NCI-H460 (cell line): ENCODE data around the gene ALG11. TPM values are rescaled to one million over a fixed set of nuclear protein-coding genes. Genes with fewer than 3 reads are reported as not detected.

ENCODE experiments used
- DNase-seq: peaks from one replicate; pipeline ENCODE4 v3.0.0-alpha.2; 2016; ENCODE audit warnings: low read depth; ENCODE audit errors: extremely low read depth
- total RNA-seq: library from RNA; depleted of rRNA; stranded (reverse); fragments of >200 nt; shearing (Covaris generic); gene quantifications from 2 replicates; pipeline ENCODE4 v1.2.3, GENCODE V29; 2014

Gene ALG11
- total RNA-seq, 1 experiment from 2014 or later = 10.3 TPM

DNA sequence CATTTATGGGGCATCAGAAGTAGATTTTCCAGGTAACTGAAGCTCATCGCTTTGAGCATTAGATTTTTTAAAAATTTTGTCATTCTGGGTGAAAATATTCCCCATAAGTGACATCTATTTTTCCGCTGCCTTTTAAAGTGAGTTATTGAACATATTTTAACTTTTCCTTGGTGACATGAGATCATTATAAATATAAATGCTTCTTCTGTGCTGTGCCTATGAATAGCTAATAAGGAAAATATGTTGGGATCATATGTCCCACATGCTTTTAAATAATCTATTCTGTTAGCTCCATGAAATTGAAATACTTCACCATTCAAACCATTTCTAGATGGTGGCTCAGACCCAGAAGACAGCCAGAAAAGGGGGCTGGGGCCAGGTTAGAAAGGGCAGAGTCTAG lies 15.0 kb upstream of the ALG11 start:
- no peak for DNase-seq

DNA sequence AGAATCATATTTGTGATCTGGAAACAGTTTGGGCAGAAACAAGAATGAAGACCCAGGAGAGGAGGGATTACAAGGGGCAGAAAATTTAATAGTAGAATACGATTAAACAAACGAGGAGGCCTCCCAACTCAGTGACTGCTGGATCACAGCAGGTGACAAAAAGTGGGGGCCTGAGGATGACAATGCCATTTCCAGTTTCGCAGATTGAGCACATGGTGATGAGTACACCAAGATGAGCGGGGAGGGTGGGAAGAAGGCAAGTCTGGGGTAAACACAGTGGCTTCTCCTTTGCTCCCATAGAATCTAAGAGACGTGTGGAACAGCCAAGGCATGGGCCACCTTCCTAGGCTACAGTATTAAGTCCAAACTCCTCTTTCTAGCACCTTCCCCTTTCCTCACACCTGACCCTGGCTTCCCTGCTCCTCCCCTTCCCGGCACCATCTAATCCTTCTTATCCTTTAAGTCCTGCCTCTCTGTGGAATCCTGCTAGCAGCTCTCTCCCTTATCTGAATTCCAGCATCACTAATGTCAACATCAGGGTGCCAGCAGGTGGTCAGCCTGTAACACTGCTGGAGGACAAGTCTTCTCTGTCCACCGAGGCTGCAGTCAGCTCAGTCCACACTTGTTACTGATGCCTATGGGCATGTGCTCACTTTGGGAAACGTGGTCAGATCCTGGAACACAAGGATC lies 14.4 kb upstream of the ALG11 start:
- no peak for DNase-seq

DNA sequence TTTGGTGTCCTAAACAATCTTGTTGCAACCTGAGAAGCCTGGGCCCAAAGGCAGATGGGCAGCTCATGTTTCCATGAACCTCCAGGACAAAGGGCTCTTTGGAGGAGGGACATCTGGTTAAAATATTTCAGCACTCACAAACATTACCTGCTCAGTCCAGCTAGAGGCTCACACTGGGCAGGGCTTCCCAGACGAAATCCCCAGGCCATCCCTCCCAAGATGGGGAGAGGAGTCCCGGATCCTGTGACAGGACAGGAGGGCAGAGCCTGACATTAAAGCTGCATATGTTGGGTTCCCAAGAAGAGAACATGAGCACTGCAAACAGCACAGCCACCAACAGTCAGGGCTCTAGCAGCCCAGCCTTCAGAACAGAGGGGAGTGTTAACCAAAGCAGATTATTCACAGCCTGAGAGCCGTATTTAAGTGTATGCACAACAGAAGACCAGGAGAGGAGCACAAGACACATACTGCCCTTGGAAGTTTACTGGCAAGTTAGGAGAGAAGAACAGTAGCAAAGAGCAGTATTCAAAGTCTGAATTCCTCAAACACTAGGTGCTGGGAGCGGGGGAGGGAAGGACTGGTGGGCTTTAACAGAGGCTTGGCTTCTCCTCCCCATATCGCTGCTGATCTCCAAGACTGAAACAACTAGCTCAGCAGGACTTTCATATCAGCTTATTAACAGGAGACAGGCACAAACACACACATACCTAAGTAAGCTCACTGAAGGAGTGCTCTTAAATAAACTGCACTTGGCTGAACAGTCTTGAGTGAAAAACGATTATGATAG lies 13.3 kb upstream of the ALG11 start:
- no peak for DNase-seq

DNA sequence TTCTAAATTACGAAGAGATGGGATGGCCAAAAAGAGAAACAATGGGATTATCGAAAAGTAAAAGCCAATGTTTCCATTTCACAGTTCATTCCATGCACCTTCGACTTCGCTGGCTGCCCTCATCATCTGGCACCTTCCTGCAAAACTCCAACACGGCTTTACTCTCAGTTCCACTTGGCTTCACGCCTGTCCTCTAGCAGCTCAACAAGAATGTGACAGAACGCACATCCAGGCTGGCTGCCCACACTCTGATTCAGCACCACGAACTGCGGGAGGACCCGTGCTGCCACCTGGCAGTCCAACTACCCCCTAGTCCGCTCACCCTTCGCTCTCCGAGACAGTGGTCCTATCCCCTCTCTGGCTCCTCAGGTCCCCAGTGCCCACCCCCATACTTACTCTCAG lies 12.7 kb upstream of the ALG11 start:
- DNase-seq = no peak

DNA sequence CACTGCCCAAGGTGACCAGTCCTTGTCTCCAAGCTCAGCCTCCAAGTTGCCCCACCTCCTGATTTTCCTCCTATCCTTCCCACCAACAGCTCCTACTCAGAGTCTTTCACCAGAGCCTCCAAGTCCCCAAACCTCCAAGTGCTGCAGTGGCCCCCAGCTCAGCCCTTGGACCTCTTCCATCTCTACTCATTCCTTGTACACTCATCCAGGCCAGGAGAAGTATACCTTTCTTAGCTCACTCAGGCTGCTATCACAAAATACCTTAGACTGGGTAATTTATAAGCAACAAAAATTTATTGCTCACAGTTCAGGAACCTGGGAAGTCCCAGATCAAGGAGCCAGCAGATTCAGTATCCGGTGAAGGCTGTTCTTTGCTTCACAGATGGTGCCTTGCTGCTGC lies 12.3 kb upstream of the ALG11 start:
- DNase-seq = no peak

DNA sequence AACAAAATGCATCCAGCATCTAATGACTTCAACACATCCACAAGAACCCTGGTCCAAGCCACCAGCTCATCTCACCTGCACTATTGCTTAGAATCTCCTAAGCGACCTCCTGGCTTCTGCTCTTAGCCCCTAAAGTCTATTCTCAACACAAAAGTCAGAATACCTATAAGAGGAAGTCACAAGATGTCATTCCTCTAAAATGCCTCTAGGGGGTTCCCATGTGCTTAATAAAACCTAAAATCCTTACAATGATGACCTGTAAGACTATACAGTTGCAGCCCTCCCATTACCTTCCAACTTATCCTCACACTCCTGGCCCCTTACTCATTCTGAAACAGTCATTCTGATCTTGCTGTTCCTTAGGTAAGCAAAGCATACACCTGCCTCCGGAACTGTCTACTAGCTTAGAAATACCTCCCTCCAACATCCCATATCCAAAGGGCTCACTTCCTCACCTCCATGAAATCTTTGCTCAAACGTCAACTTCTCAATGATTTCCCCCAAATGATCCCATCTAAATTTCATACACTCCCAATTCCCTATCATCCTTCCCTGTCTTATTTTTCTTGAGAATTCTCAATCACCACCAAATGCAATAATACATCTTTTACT lies 11.0 kb upstream of the ALG11 start:
- DNase-seq = peak; percentile 17

DNA sequence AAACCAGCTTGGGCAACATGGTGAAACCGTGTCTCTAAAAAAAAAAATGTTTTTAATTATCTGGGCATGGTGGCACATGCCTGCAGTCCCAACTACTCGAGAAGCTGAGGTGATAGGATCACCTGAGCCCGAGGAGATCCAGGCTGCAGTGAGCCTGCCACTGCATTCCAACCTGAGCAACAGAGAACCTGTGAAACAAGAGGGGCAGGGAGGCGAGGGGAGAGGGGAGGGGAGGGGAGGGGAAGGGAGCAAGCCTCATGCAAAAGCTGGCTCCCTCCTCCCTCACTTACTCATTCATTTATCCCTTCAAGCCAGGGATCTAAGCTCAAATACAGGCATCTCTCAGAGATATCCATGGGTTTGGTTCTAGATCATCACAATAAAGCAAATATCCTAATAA lies 9.8 kb upstream of the ALG11 start:
- no peak for DNase-seq

DNA sequence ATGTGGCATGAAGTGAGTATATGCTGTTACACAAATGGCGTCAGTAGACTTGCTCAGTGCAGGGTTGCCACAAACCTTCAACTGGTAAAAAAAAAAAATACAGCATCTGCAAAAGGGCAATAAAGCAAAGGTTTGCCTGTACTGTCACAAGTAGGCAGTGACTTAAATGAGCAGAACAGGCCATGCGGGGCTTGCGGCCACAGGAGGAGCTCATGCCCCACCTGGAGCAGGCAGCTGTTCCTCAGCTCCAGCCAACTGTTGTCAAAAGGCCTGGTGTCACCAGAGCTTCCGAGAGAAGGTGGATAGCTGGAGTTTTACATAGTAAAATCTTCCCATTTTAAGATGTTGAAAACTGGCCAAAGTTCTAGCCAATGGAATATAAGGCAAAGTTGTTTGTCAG lies 8.7 kb upstream of the ALG11 start:
- no peak for DNase-seq

DNA sequence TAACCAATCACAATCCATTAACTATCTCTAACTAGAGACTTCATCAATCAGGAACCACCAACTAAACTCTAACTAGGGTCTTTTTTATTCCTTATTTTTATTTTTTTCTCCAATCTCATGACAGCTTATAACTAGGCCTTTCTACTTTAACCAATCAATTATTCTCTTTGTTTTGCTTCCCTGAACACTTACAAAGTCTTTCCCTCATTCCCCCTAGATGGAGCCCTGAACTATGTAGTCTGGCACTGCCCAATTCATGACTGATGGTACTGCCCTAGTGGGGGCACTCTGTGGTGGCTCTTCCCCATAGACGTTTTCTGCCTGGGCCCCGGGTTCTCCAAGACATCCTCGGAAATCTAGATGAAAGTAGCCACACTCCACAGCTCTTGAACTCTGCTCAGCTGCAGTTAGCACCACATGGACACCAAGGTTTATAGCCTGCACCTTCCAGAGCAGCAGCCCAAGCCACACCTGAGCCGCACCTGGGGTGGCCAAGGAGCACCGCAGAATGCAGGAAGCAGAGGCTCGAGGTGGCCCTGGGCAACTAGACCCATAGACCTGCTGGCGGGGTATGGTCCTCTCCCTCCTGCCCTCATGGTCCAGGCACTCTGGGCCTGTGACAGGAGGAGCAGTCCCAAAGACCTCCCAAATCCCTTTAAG lies 7.6 kb upstream of the ALG11 start:
- no peak for DNase-seq

DNA sequence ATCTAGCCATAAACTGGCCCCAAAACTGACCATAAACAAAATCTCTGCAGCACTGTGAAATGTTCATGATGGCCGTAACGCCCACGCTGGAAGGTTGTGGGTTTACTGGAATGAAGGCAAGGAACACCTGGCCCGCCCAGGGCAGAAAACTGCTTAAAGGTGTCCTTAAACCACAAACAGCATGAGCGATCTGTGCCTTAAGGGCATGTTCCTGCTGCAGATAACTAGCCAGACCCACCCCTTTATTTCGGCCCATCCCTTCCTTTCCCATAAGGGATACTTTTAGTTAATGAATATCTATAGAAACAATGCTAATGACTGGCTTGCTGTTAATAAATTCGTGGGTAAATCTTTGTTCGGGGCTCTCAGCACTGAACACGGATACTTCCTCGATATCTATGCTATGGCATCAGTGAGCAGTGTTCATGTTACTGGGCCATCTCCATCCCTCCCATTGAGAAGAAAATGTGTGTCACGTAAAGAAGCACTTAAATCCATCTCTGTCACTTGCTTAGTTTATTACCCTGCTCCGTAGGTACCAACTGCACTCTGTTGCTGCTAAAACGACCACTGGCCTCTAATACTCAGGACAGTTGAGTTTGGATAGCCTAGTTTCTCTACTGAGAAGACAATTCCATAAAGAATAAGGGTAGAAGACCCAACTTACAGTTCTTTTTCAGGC lies 6.2 kb upstream of the ALG11 start:
- no peak for DNase-seq

DNA sequence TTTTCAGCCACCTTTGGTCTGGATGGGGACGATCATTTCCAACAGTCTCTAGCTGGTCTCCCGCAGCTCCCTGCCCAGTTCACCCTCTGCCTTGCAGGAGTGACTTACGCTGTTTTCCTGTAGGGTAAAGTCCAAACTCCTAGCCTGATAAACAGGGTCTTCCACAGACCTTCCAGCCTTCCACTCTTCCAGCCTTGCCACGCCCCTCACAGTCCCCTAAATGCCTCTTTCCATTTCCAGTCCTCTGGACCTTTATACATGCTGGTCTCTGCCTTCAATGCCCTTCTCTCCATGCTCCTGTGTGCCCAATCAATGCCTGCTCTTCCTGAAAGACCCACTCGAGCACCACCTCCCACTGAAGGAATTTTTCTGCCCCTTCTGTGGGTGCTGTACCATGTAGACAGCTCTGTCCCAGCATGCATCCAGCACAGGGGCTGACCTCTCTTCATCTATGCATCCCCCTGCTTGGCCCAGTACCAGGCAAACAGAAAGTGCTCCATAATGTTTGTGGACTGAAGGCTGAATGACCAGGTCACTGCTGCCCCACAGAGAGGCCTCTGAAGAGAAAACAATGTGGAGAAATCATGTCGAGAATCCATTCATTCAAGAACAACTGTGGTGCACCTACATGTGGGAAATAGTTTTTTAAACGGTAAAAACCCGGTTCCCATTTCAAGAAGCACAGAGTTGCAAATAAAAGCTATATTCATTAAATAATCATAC lies 5.5 kb upstream of the ALG11 start:
- DNase-seq = no peak

DNA sequence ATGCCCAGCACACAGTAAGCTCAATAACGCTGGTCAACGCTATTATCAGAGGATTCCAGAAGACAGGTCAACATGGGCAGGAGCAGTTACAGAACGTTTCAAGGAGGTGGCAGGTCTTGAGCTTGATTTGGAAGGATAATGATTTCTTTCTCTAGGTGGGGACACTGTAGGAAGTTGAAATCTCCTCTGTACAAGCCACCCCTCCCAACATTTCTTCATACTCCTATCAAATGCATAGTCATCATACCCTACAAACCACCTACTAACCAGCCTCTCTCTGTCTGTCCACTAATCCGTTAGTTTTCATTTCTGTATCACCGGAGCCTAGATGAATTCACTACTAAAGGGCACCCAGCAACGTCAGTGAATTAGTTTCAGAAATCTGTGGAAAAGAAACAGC lies 2.3 kb upstream of the ALG11 start:
- DNase-seq = no peak

DNA sequence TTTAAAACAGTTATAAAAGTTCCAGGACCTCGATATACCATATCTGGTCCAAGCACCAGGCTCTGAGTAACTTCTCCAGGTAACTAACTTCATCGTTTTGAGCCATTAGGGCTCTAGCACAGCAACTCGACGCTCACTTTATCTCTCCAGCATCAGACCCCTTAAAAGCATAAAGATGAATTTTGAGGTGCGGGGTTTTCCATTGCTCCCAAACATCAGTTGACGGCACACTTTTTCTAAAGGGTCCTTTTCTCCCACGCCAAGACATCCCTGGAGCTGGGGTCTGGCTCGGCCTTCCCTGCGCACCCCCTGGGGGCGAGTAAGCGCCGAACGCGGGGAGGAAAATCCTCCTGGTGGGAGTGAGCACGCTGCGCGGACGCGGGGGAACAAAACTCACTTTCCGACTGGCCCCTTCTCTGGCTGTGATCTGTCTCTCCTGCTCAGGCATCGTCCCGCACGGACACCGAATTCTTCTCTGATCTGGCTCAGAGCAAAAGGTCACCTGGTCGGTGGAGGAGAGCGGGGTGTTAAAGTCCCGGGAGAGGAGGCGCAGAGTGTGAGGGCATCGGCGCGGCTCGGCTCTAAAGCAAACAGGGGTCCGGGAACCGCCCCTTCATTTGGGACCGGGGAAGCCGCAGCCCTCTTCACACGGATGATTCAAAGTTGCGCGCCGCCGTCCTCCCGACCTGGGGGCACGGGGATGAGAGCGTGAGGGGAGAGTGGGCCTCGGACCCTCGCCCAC lies 1.1 kb upstream of the ALG11 start, which contains the start of gene ATP7B:
Gene ATP7B, minus strand, starts transcription at position 561 of the 742 bp plus-strand sequence. Its CDS starts 113 bp downstream, at position 448.
- no peak for DNase-seq

DNA sequence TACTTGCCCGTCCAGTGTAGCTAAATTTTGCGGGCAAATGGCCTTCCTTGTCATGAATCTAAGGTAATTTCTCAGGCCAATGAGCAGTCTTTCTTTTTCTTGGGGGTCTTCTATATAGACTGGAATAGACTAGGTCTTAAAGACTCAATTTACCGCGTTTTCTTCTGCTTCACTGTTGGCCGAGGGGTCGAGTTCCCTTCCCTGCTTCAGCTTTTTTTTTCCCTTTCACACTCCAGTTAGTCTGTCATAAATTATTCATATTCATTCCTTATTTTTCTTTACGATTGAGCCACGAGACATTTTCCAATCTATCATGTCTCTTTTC lies 276 bp downstream of the ALG11 start:
- DNase-seq = no peak

DNA sequence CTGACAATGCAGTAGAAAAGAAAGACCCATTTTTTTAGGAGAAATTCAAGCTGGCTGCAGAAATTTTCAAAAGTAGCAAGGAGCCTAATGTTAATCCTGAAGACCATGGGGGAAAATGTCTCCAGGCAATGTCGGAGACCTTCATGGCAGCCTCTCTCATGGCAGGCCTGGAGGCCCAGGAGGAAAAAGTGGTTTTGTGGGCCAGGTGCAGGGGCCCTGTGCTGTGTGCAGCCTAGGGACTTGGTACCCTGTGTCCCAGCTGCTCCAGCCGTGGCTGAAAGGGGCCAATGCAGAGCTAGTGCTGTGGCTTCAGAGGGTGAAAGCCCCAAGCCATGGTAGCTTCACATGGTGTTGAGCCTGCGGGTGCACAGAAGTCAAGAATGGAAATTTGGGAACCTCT lies 4.1 kb downstream of the ALG11 start:
- no peak for DNase-seq

DNA sequence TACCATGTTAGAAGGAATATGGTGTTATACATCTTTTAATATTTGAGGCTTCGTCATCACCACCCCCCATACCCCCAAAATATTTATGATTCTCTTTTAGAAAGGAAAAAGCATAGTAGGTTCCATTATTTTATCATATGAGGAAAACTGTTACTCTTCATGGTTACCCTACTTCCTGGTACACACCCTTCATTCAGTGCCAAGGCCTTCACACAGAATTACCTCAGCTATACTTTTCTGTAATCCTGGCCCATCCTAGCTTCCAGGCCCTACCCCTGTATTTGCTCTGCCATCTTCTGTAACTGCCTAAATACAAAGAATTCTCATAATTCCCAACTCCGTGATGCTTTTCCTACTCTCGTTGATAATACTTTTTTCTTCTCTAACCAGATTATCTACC lies 8.0 kb downstream of the ALG11 start:
- DNase-seq = no peak

DNA sequence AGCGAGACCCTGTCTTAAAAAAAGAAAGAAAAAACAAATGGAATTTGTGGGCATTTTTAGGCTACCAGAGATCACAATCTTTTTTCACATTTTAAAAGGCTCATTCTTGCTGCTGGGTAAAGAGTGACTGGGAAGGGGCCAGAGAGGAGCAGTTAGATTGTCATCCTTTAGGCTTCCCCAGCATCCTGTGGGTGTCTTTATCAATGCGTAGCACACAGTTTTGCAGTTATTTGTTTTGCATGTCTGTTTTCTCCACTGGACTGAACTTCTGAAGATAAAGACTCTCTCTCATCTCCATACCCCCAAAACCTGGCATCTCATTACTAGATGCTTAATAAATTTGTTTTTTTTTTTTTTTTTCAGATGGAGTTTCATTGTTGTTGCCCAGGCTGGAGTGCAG lies 10.2 kb downstream of the ALG11 start:
- DNase-seq = no peak

DNA sequence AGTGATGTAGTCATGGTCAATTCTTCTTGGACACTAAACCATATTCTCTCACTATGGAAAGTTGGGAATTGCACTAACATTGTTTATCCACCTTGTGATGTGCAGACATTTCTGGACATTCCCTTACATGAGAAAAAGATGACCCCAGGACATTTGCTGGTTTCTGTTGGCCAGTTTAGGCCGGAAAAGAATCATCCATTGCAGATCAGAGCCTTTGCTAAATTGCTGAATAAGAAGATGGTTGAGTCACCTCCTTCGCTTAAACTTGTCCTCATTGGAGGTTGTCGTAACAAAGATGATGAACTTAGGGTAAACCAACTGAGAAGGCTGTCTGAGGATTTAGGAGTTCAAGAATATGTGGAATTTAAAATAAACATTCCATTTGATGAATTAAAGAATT lies 12.3 kb downstream of the ALG11 start, which contains the start of gene UTP14C:
Gene UTP14C, plus strand, starts transcription at position 211 of the 400 bp plus-strand sequence. CDS start 4,114 bp downstream, outside the sequence.
- DNase-seq = no peak

DNA sequence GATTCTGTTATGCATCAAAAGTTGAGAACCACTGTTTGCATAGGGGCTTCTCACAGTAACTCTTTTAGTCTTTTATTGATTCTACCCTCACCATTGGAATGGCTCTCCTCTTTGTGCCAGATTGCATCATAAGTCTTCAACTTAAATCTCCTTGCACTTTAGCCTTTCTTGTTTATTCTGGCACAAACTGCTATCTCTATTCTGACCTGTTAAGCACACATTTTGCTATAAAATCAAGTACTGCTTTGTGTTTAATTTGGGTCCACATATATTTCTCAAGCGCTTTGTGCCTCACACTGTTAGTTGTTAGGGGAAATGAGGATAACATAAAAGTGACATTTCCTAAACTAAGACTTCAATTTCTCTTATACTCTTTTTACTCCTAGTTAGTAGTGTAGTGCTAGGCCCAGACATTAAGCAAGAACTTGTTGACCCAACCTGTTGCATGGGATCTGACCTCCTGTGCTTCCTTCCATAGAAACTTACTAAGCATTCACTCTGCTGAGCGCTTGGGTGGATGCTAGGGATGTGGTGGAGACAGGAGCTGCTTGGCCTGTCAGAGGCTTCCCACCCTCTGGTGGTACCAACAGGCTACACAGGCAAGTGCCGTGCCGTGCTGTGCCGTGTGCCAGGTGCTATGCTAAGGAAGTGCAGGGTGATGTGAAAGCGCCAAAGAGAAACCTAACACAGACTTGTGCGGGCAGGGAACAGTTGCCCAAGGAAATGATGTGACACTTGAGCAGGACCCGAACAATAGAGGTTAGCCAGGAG lies 13.5 kb downstream of the ALG11 start:
- DNase-seq = no peak
